ENCODE data around the gene GLP1R.

The GLP1R gene

DNA sequence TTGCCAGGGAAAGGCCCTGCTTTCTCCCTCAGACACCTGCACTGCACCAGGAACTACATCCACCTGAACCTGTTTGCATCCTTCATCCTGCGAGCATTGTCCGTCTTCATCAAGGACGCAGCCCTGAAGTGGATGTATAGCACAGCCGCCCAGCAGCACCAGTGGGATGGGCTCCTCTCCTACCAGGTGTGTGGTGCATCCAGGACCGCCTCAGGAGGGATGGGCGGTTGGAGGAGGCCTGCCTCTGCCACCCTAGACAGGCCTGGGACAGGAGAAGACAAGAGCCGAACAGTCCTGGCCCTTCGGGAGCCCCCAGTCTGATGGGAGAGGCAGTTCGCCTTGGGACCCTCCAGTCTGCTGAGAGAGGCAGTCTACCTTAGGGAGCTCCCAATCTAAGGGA is 24.2 kb downstream of the GLP1R start:
- Histone ChIP-seq H4K91ac (ENCODE audit: low read depth, low read length, poor library complexity) (no peak overlapping the region), H3K14ac (ENCODE audit: low read length) (peak overlapping the region; percentile 78), H4K8ac (ENCODE audit: low read depth, low read length) (no peak overlapping the region), H2BK15ac (ENCODE audit: low read length) (no peak overlapping the region), H3K4me1 (ENCODE audit: control insufficient read depth in 2 of 2, insufficient read depth in 1 of 2, low read depth in 1 of 2, low read length in 2 of 2) (peaks cover 4 to 8% of the 10 kb centered on the region in 2 donors), H3K9ac (ENCODE audit: low read depth, low read length, poor library complexity) (peak overlapping the region; percentile 65), H3K4me3 (ENCODE audit: low read length in 2 of 2) (peak overlapping the region in 1 of 2 donors; percentile 25), H3K27me3 (ENCODE audit: control insufficient read depth in 3 of 3, insufficient read depth in 3 of 3, low read depth in 1 of 3, low read length in 3 of 3) (peaks cover 0 to 13% (median 0%) of the 10 kb centered on the region in 3 experiments), H2AFZ (ENCODE audit: low read length) (no peak overlapping the region), H3K23ac (ENCODE audit: low read depth, low read length, poor library complexity) (peak overlapping the region; percentile 83), H3K18ac (ENCODE audit: low read length) (no peak overlapping the region), H2AK5ac (ENCODE audit: low read depth, low read length) (no peak overlapping the region), H3K4me2 (ENCODE audit: insufficient read depth, low read length, poor library complexity, severe bottlenecking) (no peak overlapping the region), H3K27ac (replicated peaks; ENCODE audit: low read length) (no peak overlapping the region), H2BK12ac (ENCODE audit: low read length) (no peak overlapping the region), H3K79me1 (ENCODE audit: low read depth, low read length) (no peaks in the 10 kb centered on the region), H2BK5ac (ENCODE audit: low read length) (no peak overlapping the region), H2BK120ac (ENCODE audit: low read depth, low read length) (no peak overlapping the region), H3K36me3 (replicated peaks in 1 of 2; ENCODE audit: control insufficient read depth in 2 of 2, insufficient read depth in 2 of 2, low read length in 2 of 2) (no peaks in the 10 kb centered on the region), H3K9me3 (replicated peaks in 1 of 2; ENCODE audit: control insufficient read depth in 2 of 2, insufficient read depth in 1 of 2, low read depth in 1 of 2, low read length in 2 of 2) (peaks cover 2 to 3% of the 10 kb centered on the region in 2 donors), H3K4ac (ENCODE audit: low read length) (no peak overlapping the region)
- no peak for DNase-seq (ENCODE audit: low spot score)
- no CpG with 5 or more reads among the region's 9 CpGs for WGBS, 2 donors (ENCODE audit: extremely low coverage in 2 of 2, insufficient read length in 2 of 2, insufficient replicate concordance in 1 of 2)

DNA sequence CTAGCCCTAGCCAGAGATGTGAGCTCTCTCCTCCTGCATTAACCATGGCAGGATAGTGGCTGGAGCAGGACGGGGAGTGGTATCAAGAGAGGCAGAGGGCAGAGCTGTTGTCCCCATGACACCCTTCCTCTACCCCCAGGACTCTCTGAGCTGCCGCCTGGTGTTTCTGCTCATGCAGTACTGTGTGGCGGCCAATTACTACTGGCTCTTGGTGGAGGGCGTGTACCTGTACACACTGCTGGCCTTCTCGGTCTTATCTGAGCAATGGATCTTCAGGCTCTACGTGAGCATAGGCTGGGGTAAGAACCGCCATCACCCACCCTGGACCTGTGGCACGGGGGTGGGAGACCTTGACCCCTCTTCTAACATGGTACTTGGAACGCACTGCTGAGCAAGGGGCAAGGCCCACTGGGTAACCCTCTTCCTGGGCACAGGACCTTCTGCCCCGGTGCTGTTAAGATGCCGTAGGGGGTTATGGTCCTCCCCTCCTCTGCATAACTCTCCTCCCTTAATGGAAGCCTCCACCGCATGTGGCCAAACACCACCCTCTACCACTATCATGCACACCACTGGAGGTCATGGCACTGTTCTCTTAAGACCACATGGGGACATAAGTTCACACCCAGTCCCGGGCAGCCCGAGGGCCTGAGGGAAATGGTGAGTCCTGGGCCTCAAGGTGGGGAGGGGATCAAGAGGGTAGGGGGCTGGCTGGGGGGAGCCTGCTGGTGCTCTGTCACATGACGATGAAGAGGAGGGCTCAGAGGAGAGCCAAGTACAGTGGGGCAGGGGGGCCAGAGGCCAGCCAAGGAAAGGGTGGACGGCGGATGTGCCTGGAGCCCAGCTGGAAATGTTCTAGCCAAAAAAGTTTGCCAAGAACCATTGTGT is 25.1 kb downstream of the GLP1R start:
- no peak for DNase-seq (ENCODE audit: low spot score)
- no CpG with 5 or more reads among the region's 17 CpGs for WGBS, 2 donors (ENCODE audit: extremely low coverage in 2 of 2, insufficient read length in 2 of 2, insufficient replicate concordance in 1 of 2)

DNA sequence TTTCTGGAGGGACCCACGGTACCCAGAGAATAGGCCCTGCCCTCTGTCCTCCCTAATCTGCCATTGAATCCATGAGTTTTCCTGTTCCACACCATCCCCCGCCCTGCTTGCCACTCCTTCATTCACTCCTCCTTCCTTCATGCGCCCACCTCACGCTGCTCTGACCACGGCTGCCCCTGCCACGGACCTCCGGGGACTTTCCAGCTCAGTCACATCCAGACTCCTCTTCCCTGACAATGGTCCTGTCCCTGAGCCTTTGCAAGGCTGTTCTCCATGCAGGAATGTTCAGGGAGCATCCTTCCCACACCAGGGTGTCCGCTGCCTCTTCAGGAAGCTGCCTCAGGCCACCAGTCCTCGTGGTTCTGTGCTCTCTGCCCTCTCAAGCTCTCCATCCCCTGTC is 25.9 kb downstream of the GLP1R start:
- no peak overlapping the region for H3K27ac ChIP-seq (replicated peaks; ENCODE audit: low read length)
- H2BK120ac ChIP-seq (ENCODE audit: low read depth, low read length), result peak overlapping the region; percentile 81
- H2BK12ac ChIP-seq (ENCODE audit: low read length), result no peak overlapping the region
- H3K9me3 ChIP-seq (replicated peaks in 1 of 2; ENCODE audit: control insufficient read depth in 2 of 2, insufficient read depth in 1 of 2, low read depth in 1 of 2, low read length in 2 of 2), result peaks cover 0 to 3% of the 10 kb centered on the region in 2 donors
- no peak overlapping the region for H2AFZ ChIP-seq (ENCODE audit: low read length)
- no peak overlapping the region for H3K4me2 ChIP-seq (ENCODE audit: insufficient read depth, low read length, poor library complexity, severe bottlenecking)
- H4K8ac ChIP-seq (ENCODE audit: low read depth, low read length), result no peak overlapping the region
- peaks cover 4 to 8% of the 10 kb centered on the region in 2 donors for H3K4me1 ChIP-seq (ENCODE audit: control insufficient read depth in 2 of 2, insufficient read depth in 1 of 2, low read depth in 1 of 2, low read length in 2 of 2)
- no CpG with 5 or more reads among the region's 9 CpGs for WGBS, 2 donors (ENCODE audit: extremely low coverage in 2 of 2, insufficient read length in 2 of 2, insufficient replicate concordance in 1 of 2)
- no peak overlapping the region for H3K14ac ChIP-seq (ENCODE audit: low read length)
- peaks cover 0 to 21% (median 0%) of the 10 kb centered on the region in 3 experiments for H3K27me3 ChIP-seq (ENCODE audit: control insufficient read depth in 3 of 3, insufficient read depth in 3 of 3, low read depth in 1 of 3, low read length in 3 of 3)
- H3K79me1 ChIP-seq (ENCODE audit: low read depth, low read length), result no peaks in the 10 kb centered on the region
- DNase-seq (ENCODE audit: low spot score), result no peak
- peak overlapping the region; percentile 11 for H2BK15ac ChIP-seq (ENCODE audit: low read length)
- no peak overlapping the region for H3K4me3 ChIP-seq (ENCODE audit: low read length in 2 of 2)
- no peak overlapping the region for H2BK5ac ChIP-seq (ENCODE audit: low read length)
- peak overlapping the region; percentile 58 for H3K23ac ChIP-seq (ENCODE audit: low read depth, low read length, poor library complexity)
- peak overlapping the region; percentile 52 for H3K9ac ChIP-seq (ENCODE audit: low read depth, low read length, poor library complexity)
- no peak overlapping the region for H4K91ac ChIP-seq (ENCODE audit: low read depth, low read length, poor library complexity)
- H2AK5ac ChIP-seq (ENCODE audit: low read depth, low read length), result no peak overlapping the region
- H3K36me3 ChIP-seq (replicated peaks in 1 of 2; ENCODE audit: control insufficient read depth in 2 of 2, insufficient read depth in 2 of 2, low read length in 2 of 2), result no peaks in the 10 kb centered on the region
- no peak overlapping the region for H3K4ac ChIP-seq (ENCODE audit: low read length)
- peak overlapping the region; percentile 60 for H3K18ac ChIP-seq (ENCODE audit: low read length)

More for the DNA sequence above, 25.1 kb downstream of the GLP1R start:
- H3K9me3 ChIP-seq (replicated peaks in 1 of 2; ENCODE audit: control insufficient read depth in 2 of 2, insufficient read depth in 1 of 2, low read depth in 1 of 2, low read length in 2 of 2), result peaks cover 0 to 3% of the 10 kb centered on the region in 2 donors
- H3K27me3 ChIP-seq (ENCODE audit: control insufficient read depth in 3 of 3, insufficient read depth in 3 of 3, low read depth in 1 of 3, low read length in 3 of 3), result peaks cover 0 to 16% (median 0%) of the 10 kb centered on the region in 3 experiments
- no peak overlapping the region for H3K4me2 ChIP-seq (ENCODE audit: insufficient read depth, low read length, poor library complexity, severe bottlenecking)
- peaks cover 4 to 8% of the 10 kb centered on the region in 2 donors for H3K4me1 ChIP-seq (ENCODE audit: control insufficient read depth in 2 of 2, insufficient read depth in 1 of 2, low read depth in 1 of 2, low read length in 2 of 2)
- H3K27ac ChIP-seq (replicated peaks; ENCODE audit: low read length), result no peak overlapping the region
- H3K23ac ChIP-seq (ENCODE audit: low read depth, low read length, poor library complexity), result no peak overlapping the region
- no peaks in the 10 kb centered on the region for H3K36me3 ChIP-seq (replicated peaks in 1 of 2; ENCODE audit: control insufficient read depth in 2 of 2, insufficient read depth in 2 of 2, low read length in 2 of 2)
- H2BK5ac ChIP-seq (ENCODE audit: low read length), result no peak overlapping the region
- H4K8ac ChIP-seq (ENCODE audit: low read depth, low read length), result no peak overlapping the region
- no peak overlapping the region for H3K14ac ChIP-seq (ENCODE audit: low read length)
- no peak overlapping the region for H2AK5ac ChIP-seq (ENCODE audit: low read depth, low read length)
- H2BK12ac ChIP-seq (ENCODE audit: low read length), result no peak overlapping the region
- H3K9ac ChIP-seq (ENCODE audit: low read depth, low read length, poor library complexity), result no peak overlapping the region
- no peaks in the 10 kb centered on the region for H3K79me1 ChIP-seq (ENCODE audit: low read depth, low read length)
- H4K91ac ChIP-seq (ENCODE audit: low read depth, low read length, poor library complexity), result no peak overlapping the region
- no peak overlapping the region for H3K4ac ChIP-seq (ENCODE audit: low read length)
- H2AFZ ChIP-seq (ENCODE audit: low read length), result no peak overlapping the region
- no peak overlapping the region for H2BK120ac ChIP-seq (ENCODE audit: low read depth, low read length)
- H3K18ac ChIP-seq (ENCODE audit: low read length), result no peak overlapping the region
- H3K4me3 ChIP-seq (ENCODE audit: low read length in 2 of 2), result no peak overlapping the region
- no peak overlapping the region for H2BK15ac ChIP-seq (ENCODE audit: low read length)

DNA sequence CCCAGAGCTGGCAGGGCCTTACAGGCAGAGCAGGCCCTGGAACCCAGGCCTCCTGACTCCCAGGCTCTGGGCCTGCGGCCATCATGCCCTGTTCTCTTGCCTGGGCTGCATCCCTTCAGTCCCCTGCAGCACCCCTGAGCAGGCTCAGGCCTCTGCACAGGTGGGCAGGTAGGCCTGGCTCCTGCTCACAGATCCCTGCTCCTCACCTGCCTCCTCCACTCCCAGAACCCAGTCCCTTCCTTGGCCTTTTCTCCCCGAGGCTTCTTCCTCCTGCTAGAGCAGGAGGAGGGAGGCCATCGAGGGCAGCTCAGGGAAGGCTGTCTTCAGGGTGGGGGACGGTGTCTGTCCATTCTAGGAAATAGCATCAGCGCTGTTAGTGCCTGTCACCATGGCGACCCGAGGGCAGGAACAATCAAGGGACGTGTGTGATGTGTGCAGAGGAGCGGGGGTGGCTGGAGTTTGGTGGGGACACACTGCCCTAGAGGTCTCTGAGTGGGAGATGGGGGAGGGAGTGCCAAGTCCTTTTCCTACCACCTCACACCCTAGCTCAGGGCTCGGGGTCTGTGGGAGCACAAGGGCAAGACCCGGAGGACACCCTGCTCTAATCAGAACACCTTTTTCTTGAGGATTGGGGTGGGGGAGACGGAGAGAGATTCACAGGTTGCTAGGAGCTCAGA is 26.6 kb downstream of the GLP1R start:
- Histone ChIP-seq H2BK15ac (ENCODE audit: low read length) (peak overlapping the region; percentile 11), H3K4me2 (ENCODE audit: insufficient read depth, low read length, poor library complexity, severe bottlenecking) (no peak overlapping the region), H4K8ac (ENCODE audit: low read depth, low read length) (no peak overlapping the region), H2BK120ac (ENCODE audit: low read depth, low read length) (peak overlapping the region; percentile 81), H3K4me1 (ENCODE audit: control insufficient read depth in 2 of 2, insufficient read depth in 1 of 2, low read depth in 1 of 2, low read length in 2 of 2) (peaks cover 4 to 8% of the 10 kb centered on the region in 2 donors), H3K4ac (ENCODE audit: low read length) (no peak overlapping the region), H3K18ac (ENCODE audit: low read length) (peak overlapping the region; percentile 27), H4K91ac (ENCODE audit: low read depth, low read length, poor library complexity) (no peak overlapping the region), H2AFZ (ENCODE audit: low read length) (no peak overlapping the region), H3K36me3 (replicated peaks in 1 of 2; ENCODE audit: control insufficient read depth in 2 of 2, insufficient read depth in 2 of 2, low read length in 2 of 2) (no peaks in the 10 kb centered on the region), H3K4me3 (ENCODE audit: low read length in 2 of 2) (no peak overlapping the region), H3K9ac (ENCODE audit: low read depth, low read length, poor library complexity) (no peak overlapping the region), H2BK5ac (ENCODE audit: low read length) (no peak overlapping the region), H3K27ac (replicated peaks; ENCODE audit: low read length) (no peak overlapping the region), H3K27me3 (ENCODE audit: control insufficient read depth in 3 of 3, insufficient read depth in 3 of 3, low read depth in 1 of 3, low read length in 3 of 3) (peaks cover 0 to 21% (median 0%) of the 10 kb centered on the region in 3 experiments), H3K9me3 (replicated peaks in 1 of 2; ENCODE audit: control insufficient read depth in 2 of 2, insufficient read depth in 1 of 2, low read depth in 1 of 2, low read length in 2 of 2) (no peaks in the 10 kb centered on the region), H2BK12ac (ENCODE audit: low read length) (no peak overlapping the region), H3K79me1 (ENCODE audit: low read depth, low read length) (no peaks in the 10 kb centered on the region), H3K23ac (ENCODE audit: low read depth, low read length, poor library complexity) (no peak overlapping the region), H2AK5ac (ENCODE audit: low read depth, low read length) (no peak overlapping the region), H3K14ac (ENCODE audit: low read length) (no peak overlapping the region)
- DNase-seq (ENCODE audit: low spot score), result no peak
- WGBS, 2 donors (ENCODE audit: extremely low coverage in 2 of 2, insufficient read length in 2 of 2, insufficient replicate concordance in 1 of 2), result no CpG with 5 or more reads among the region's 12 CpGs
